Osteoblast (primary cell): ENCODE data around the gene EDEM3. TPM values are rescaled to one million over a fixed set of nuclear protein-coding genes. Genes with fewer than 3 reads are reported as not detected.

Source experiments
- DNase-seq: peaks from one replicate; pipeline ENCODE4 v3.0.0; 2011; ENCODE audit warnings: low spot score, mixed read lengths; ENCODE audit not compliant: insufficient read length; ENCODE audit errors: missing footprints
- H2AFZ ChIP-seq: 2 replicates; pipeline ENCODE4 v1.6.0; 2011; ENCODE audit warnings: mild to moderate bottlenecking, low read length
- H3K27ac ChIP-seq: 2 replicates; pipeline ENCODE4 v1.5.1; 2011; ENCODE audit warnings: mild to moderate bottlenecking, low read depth, low read length, moderate library complexity
- H3K27me3 ChIP-seq: 2 replicates; pipeline ENCODE4 v1.6.0; 2012; ENCODE audit warnings: mild to moderate bottlenecking, control low read depth, inconsistent platforms, low read length, moderate library complexity; ENCODE audit not compliant: insufficient read depth
- H3K36me3 ChIP-seq: 2 replicates; pipeline ENCODE4 v1.5.1; 2011; ENCODE audit warnings: mild to moderate bottlenecking, low read length, control low read depth, moderate library complexity; ENCODE audit not compliant: insufficient read depth
- H3K4me1 ChIP-seq: 2 replicates; pipeline ENCODE4 v1.5.1; 2011; ENCODE audit warnings: mild to moderate bottlenecking, low read length, control low read depth, moderate library complexity; ENCODE audit not compliant: insufficient read depth
- H3K4me2 ChIP-seq: 2 replicates; pipeline ENCODE4 v1.6.0; 2011; ENCODE audit warnings: mild to moderate bottlenecking, low read length; ENCODE audit not compliant: insufficient read depth
- H3K4me3 ChIP-seq: fragments of 200-600 bp; sonication (generic); 3 replicates; pipeline ENCODE4 v1.5.1; 2012; ENCODE audit warnings: mild to moderate bottlenecking, low read length, inconsistent platforms; ENCODE audit not compliant: insufficient read depth
- H3K79me2 ChIP-seq: 2 replicates; pipeline ENCODE4 v1.6.0; 2012; ENCODE audit warnings: mild to moderate bottlenecking, low read length, control low read depth, inconsistent platforms; ENCODE audit not compliant: insufficient read depth
- H3K9me3 ChIP-seq: 2 replicates; pipeline ENCODE4 v1.5.1; 2011; ENCODE audit warnings: low read depth, low read length, control low read depth
- H4K20me1 ChIP-seq: 2 replicates; pipeline ENCODE4 v1.6.0; 2012; ENCODE audit warnings: mild to moderate bottlenecking, low read length, control low read depth; ENCODE audit not compliant: insufficient read depth
- CTCF ChIP-seq: IDR thresholded peaks from 2 replicates; pipeline ENCODE4 v1.5.1; 2011; ENCODE audit warnings: mild to moderate bottlenecking, low read depth, low read length, moderate library complexity; ENCODE audit errors: extremely low read depth
- total RNA-seq: library from RNA; depleted of rRNA; stranded (reverse); fragments of >200 nt; gene quantifications from 2 replicates; pipeline ENCODE4 v1.2.3, GENCODE V29; 2012

The EDEM3 gene
- total RNA-seq, 1 donor = 43.1 TPM

GRCh38 chr1:184664661-184665060, 90.0 kb downstream of the EDEM3 start:
- DNase-seq = no peak
- Histone ChIP-seq H3K27me3 (peaks cover 13% of the 10 kb centered on the region), H3K4me1 (peaks cover 5% of the 10 kb centered on the region), H3K79me2 (no peaks in the 10 kb centered on the region), H3K4me2 (peak overlapping the region; percentile 94), H3K36me3 (no peaks in the 10 kb centered on the region), H3K27ac (no peak overlapping the region), H3K4me3 (no peak overlapping the region), H4K20me1 (no peaks in the 10 kb centered on the region), H2AFZ (peak overlapping the region; percentile 97), H3K9me3 (no peaks in the 10 kb centered on the region)
- TF ChIP-seq CTCF = no peak

DNA sequence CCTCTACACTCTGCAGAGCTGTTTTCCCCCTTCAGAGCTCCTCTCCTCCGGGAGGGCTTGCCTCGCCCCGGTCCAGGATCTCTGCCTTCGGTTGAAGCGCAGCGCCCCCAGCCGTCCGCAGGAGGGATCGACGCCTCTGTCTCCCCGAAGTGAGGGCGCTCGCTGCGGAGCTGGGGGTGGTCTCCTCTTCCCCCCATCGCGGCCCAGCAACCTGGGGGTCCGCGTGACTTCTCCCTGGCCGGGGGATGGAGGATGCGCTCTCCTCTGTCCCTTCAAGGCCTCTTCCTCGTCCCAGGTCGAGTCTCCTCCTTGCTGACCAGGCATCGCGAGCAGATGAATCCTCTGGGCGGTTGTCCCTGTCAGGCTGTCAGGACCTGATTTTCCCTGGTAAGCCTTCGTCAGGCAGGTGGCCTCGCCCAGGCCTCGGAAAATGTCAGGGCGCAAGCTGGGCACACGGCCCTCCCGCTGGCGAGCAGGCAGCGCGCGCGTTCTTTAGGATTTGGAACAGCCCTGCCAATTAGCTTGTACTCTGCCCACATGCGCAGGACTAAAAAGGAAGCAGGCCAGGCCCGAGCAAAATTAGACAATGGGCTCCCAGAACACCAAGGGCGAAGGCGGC, 90.5 kb downstream of the EDEM3 start:
- Histone ChIP-seq H2AFZ (peak overlapping the region; percentile 97), H4K20me1 (no peaks in the 10 kb centered on the region), H3K36me3 (no peaks in the 10 kb centered on the region), H3K9me3 (no peaks in the 10 kb centered on the region), H3K27ac (no peak overlapping the region), H3K4me3 (peak overlapping the region; percentile 70), H3K4me1 (peaks cover 5% of the 10 kb centered on the region), H3K79me2 (no peaks in the 10 kb centered on the region), H3K4me2 (peak overlapping the region; percentile 94), H3K27me3 (peaks cover 12% of the 10 kb centered on the region)
- DNase-seq = peak; percentile 89
- peak; percentile 87 for TF ChIP-seq CTCF

GRCh38 chr1:184661801-184662200, 92.9 kb downstream of the EDEM3 start:
- H3K9me3 ChIP-seq = no peaks in the 10 kb centered on the region
- no peaks in the 10 kb centered on the region for H4K20me1 ChIP-seq
- H2AFZ ChIP-seq = no peak overlapping the region
- H3K27me3 ChIP-seq = peaks cover 4% of the 10 kb centered on the region
- H3K4me2 ChIP-seq = no peak overlapping the region
- DNase-seq = no peak
- TF ChIP-seq CTCF = no peak
- H3K27ac ChIP-seq = no peak overlapping the region
- H3K79me2 ChIP-seq = no peaks in the 10 kb centered on the region
- H3K36me3 ChIP-seq = no peaks in the 10 kb centered on the region
- no peak overlapping the region for H3K4me3 ChIP-seq
- H3K4me1 ChIP-seq = peaks cover 5% of the 10 kb centered on the region

DNA sequence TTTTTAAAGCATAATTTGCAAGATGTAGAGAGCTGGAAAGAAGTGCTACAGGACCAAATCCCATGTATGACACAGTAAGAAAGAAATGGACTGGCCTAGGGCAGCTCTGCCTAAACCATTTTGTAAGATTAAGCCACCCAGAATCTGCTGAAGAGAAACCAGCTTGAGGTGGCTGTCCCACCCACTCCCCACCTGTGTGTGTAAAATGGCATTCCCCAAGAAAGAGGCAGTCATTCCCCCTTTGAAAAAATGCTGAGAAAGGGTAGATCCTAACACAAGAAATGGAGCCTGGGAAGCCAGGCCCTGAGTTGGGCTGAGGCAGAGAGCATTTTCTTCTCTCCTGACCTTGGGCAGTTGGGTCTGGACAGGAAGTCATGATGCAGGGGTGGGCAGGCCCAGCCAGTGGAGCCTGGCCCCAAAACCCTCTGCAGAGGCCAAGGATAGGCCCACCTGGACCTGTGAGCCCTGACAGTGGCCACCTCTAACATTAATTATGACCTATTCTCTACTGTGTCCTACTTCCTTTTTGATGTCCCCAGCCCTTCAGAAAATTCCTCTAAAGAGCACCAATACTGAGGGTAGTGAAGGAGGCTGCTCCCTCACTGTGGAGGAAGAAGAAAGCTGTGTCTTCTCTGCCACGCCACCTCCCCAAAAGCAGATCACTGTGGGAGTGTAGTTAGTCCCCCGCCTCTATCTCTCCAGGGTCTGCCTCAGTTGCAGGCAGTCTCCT, 94.0 kb downstream of the EDEM3 start:
- Histone ChIP-seq H3K4me1 (peaks cover 5% of the 10 kb centered on the region), H2AFZ (peak overlapping the region; percentile 7)

More for the DNA sequence above, 94.0 kb downstream of the EDEM3 start:
- TF ChIP-seq CTCF = no peak
- Histone ChIP-seq H3K27me3 (peaks cover 4% of the 10 kb centered on the region), H4K20me1 (no peaks in the 10 kb centered on the region), H3K9me3 (no peaks in the 10 kb centered on the region), H3K27ac (no peak overlapping the region), H3K4me2 (no peak overlapping the region), H3K4me3 (no peak overlapping the region), H3K79me2 (no peaks in the 10 kb centered on the region), H3K36me3 (no peaks in the 10 kb centered on the region)
- DNase-seq = no peak
